ENCODE results near the gene PHB1. TPM values are rescaled to one million over a fixed set of nuclear protein-coding genes. Genes with fewer than 3 reads are reported as not detected.
A peak's percentile ranks its signal among the peaks of the same experiment; 100 is the strongest.

The PHB1 gene
- total and polyA plus RNA-seq, 2 of the 8 experiments (the other 6 are each of a cell fraction or from before 2014, with no cell fraction given) = 386 to 597 TPM

- peaks cover 0 to 26% (median 12%) of the 10 kb centered on the region in 4 experiments; a peak in 6 of 7 replicates for H3K4me1 ChIP-seq (replicated peaks in 1 of 4; ENCODE audit: control insufficient read depth in 3 of 4, insufficient read depth in 4 of 4, low read length in 3 of 4)
- no peak overlapping the region for H3K56ac ChIP-seq (replicated peaks; ENCODE audit: insufficient read length, low read depth, low read length)
- H2AFZ ChIP-seq (ENCODE audit: low read length) = 0 out of 2 replicates have a peak overlapping the region, but pooled peaks have one; percentile 11
- POLR2A ChIA-PET (ENCODE audit: partially characterized antibody) = interaction anchor here (0.6 to 1.8 kb wide), 4 partner anchors 61 to 242 kb away, joined by 3 to 4 read pairs (median 4); partner anchors contain the start of gene NGFR
- H3K4me3 ChIP-seq (ENCODE audit: extremely low read depth in 1 of 4, insufficient read depth in 2 of 4, low read depth in 3 of 4, low read length in 4 of 4) = no peak overlapping the region
- H3K79me1 ChIP-seq (ENCODE audit: low read depth, low read length) = no peaks in the 10 kb centered on the region
- FAIRE-seq = peak; percentile 66
- no peak overlapping the region for H2BK15ac ChIP-seq (ENCODE audit: low read length)
- no peaks in the 10 kb centered on the region for H3K9me3 ChIP-seq (ENCODE audit: insufficient read depth in 2 of 2, low read depth in 1 of 2, low read length in 1 of 2)
- H3K4ac ChIP-seq (replicated peaks; ENCODE audit: insufficient read length, low read depth, low read length) = no peak overlapping the region
- H2BK12ac ChIP-seq (ENCODE audit: low read depth, low read length) = peak overlapping the region; percentile 68; the same call in 1 of the 2 replicates
- no peak overlapping the region for H3K14ac ChIP-seq (ENCODE audit: insufficient read length)
- CTCF ChIA-PET (ENCODE audit: partially characterized antibody) = interaction anchor here (0.6 to 10.4 kb wide), 49 partner anchors 9 to 563 kb away, joined by 3 to 146 read pairs (median 5); partner anchors contain the start of genes NGFR, PHB1 and SLC35B1
- no peak overlapping the region; the same call in 1 of the 2 replicates for H2AK5ac ChIP-seq (ENCODE audit: low read depth, low read length)
- H3K79me2 ChIP-seq (ENCODE audit: control insufficient read depth in 1 of 2, insufficient read depth in 2 of 2, low read length in 2 of 2) = no peaks in the 10 kb centered on the region
- H4K20me1 ChIP-seq (replicated peaks in 1 of 2; ENCODE audit: control insufficient read depth in 1 of 2, insufficient read depth in 2 of 2, low read length in 2 of 2) = no peaks in the 10 kb centered on the region
- no peak overlapping the region for H4K5ac ChIP-seq (ENCODE audit: insufficient read length, low read depth, low read length)
- H3K4me2 ChIP-seq (ENCODE audit: insufficient read depth in 1 of 2, low read depth in 2 of 2, low read length in 2 of 2) = no peak overlapping the region
- H2BK5ac ChIP-seq (ENCODE audit: low read depth, low read length) = no peak overlapping the region
- peaks cover 0 to 15% (median 4%) of the 10 kb centered on the region in 4 experiments; a peak in 3 of 7 replicates for H3K27me3 ChIP-seq (replicated peaks in 1 of 4; ENCODE audit: control insufficient read depth in 3 of 4, extremely low read depth in 1 of 4, insufficient read depth in 3 of 4, low read length in 3 of 4)
- no peak overlapping the region for H3K27ac ChIP-seq (ENCODE audit: low read depth, low read length)
- no peak overlapping the region for H4K8ac ChIP-seq (ENCODE audit: extremely low read depth, insufficient read depth, low read length)
- 0 out of 2 replicates have a peak overlapping the region, but pooled peaks have one; percentile 11 for H2BK20ac ChIP-seq (ENCODE audit: low read length)
- H3K23ac ChIP-seq (ENCODE audit: insufficient read length) = no peak overlapping the region
- peaks cover 7% of the 10 kb centered on the region; the same call in 1 of the 2 replicates for H3K23me2 ChIP-seq (ENCODE audit: low read depth, low read length)
- H3K18ac ChIP-seq (ENCODE audit: extremely low read depth, low read length) = 0 out of 2 replicates have a peak overlapping the region, but pooled peaks have one; percentile 43
- no peaks in the 10 kb centered on the region for H3K36me3 ChIP-seq (ENCODE audit: control insufficient read depth in 2 of 4, insufficient read depth in 4 of 4, low read length in 3 of 4)
- no peak overlapping the region for H2BK120ac ChIP-seq (replicated peaks; ENCODE audit: low read depth, low read length)
- H3K9ac ChIP-seq (replicated peaks in 1 of 4; ENCODE audit: extremely low read depth in 1 of 4, low read depth in 3 of 4, low read length in 3 of 4) = no peak overlapping the region; a peak in 1 of 7 replicates
- DNase-seq (ENCODE audit: low read depth in 1 of 2, low spot score in 2 of 2) = peak; percentile 38 to 87
- 68% methylated on average over 12 of the region's 13 CpGs; no CpG with 5 or more reads in 1 of the 2 experiments for WGBS, 2 experiments (ENCODE audit: extremely low coverage in 1 of 2, insufficient coverage in 1 of 2, insufficient read length in 1 of 2, insufficient replicate concordance in 2 of 2, low coverage in 1 of 2, low lambda C conversion rate in 2 of 2, missing lambda C conversion rate in 1 of 2)
- no peak overlapping the region for H4K91ac ChIP-seq (replicated peaks; ENCODE audit: insufficient read length, low read length)
- TF ChIP-seq TAF1 (IDR thresholded peaks at IDR 0.05; ENCODE audit: low read depth, low read length) (no peak), SIX5 (IDR thresholded peaks at IDR 0.05; ENCODE audit: low read depth, low read length) (no peak), RAD21 (IDR thresholded peaks at IDR 0.05 in 1 of 2, conservative IDR thresholded peaks at IDR 0.05 in 1 of 2; ENCODE audit: low read depth in 2 of 2, low read length in 2 of 2) (peak; percentile 88 to 90), SUZ12 (IDR thresholded peaks at IDR 0.05; ENCODE audit: low read length) (no peak), KDM4A (IDR thresholded peaks at IDR 0.05; ENCODE audit: low read depth, low read length, severe bottlenecking) (no peak), TCF12 (IDR thresholded peaks at IDR 0.05; ENCODE audit: low read depth, low read length) (no peak), CTCF (IDR thresholded peaks at IDR 0.05; ENCODE audit: control extremely low read depth in 1 of 3, insufficient read depth in 1 of 3, low read depth in 1 of 3, low read length in 3 of 3) (peak; percentile 78 to 86 (median 82)), POU5F1 (IDR thresholded peaks at IDR 0.05; ENCODE audit: low read depth, low read length) (no peak)
Measured at GRCh38 chr17:49434821-49435670, 20.4 kb upstream of the PHB1 start.
